ENCODE measurements around the gene TRIM32. TPM values are rescaled to one million over a fixed set of nuclear protein-coding genes. Genes with fewer than 3 reads are reported as not detected.
A peak's percentile ranks its signal among the peaks of the same experiment; 100 is the strongest.

TRIM32 gene
- total and polyA plus RNA-seq, 8 donors: 2.4 to 18.2 (median 8.1) TPM

- intact Hi-C loops (cut with DNase I): loop anchor here in 1 of 3 donors (10.0 kb wide), 1 partner anchor 499 kb away; no protein-coding TSS in a partner anchor
- Histone ChIP-seq H3K36me3 (no peaks in the 10 kb centered on the region), H3K9me3 (no peaks in the 10 kb centered on the region), H3K27me3 (no peaks in the 10 kb centered on the region), H3K27ac (no peak overlapping the region), H3K4me3 (no peak overlapping the region), H3K4me1 (no peaks in the 10 kb centered on the region)
- TF ChIP-seq, protein P1, sequence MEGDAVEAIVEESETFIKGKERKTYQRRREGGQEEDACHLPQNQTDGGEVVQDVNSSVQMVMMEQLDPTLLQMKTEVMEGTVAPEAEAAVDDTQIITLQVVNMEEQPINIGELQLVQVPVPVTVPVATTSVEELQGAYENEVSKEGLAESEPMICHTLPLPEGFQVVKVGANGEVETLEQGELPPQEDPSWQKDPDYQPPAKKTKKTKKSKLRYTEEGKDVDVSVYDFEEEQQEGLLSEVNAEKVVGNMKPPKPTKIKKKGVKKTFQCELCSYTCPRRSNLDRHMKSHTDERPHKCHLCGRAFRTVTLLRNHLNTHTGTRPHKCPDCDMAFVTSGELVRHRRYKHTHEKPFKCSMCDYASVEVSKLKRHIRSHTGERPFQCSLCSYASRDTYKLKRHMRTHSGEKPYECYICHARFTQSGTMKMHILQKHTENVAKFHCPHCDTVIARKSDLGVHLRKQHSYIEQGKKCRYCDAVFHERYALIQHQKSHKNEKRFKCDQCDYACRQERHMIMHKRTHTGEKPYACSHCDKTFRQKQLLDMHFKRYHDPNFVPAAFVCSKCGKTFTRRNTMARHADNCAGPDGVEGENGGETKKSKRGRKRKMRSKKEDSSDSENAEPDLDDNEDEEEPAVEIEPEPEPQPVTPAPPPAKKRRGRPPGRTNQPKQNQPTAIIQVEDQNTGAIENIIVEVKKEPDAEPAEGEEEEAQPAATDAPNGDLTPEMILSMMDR (IDR thresholded peaks at IDR 0.05): no peak
- WGBS, 2 donors: 84 to 97% methylated on average over 2 of the region's 2 CpGs
- DNase-seq: no peak
- ATAC-seq: peak in 2 of 4 donors; percentile 35 to 48
- FAIRE-seq: no peak
Observed at GRCh38 chr9:116644091-116644688, 42.9 kb upstream of the TRIM32 start.

DNA sequence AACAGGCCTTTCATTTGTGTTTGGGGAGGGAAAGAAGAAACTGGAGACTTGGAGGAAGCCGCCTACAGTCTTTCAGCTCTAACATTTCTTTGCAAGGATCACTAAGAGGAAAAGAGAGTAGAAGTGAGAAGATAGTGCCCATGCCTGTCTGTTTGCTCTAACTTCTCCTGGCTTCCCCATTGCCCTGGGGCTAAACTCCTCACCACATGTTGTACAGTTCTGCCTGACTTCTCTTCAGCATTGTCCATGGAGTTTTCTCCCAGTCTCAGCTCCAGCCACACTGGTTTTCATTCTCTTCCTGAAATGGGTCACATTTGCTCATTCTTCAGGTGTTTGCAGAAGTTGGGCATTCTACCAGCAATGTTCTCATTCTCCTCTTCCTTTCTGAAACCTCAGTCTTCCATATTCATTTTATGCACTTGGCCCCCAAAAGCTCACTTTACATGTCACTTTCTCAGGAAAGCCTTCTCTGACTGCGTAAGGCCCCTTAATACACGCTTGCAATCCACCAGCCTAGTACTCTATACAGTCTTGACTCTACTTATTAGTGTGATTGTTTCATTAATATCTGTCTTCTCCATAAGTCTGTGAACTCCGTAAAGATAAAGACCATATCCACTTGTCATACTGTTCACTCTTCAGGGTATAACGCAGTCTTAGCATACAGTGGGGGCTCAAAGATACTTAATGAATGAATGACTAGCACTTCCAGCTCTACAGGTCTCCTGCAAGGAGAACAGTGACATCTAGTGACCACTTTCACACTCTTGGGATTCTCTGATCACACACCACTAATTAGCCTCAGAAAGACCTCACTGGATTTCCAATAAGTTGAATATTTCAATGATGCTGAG lies 40.2 kb upstream of the TRIM32 start:
- Histone ChIP-seq H3K4me1 (no peaks in the 10 kb centered on the region), H3K27ac (no peak overlapping the region), H3K27me3 (no peaks in the 10 kb centered on the region), H3K4me3 (no peak overlapping the region), H3K36me3 (no peaks in the 10 kb centered on the region), H3K9me3 (no peaks in the 10 kb centered on the region)
- intact Hi-C loops (cut with DNase I): loop anchor here in 1 of 3 donors (10.0 kb wide), 1 partner anchor 502 kb away; no protein-coding TSS in a partner anchor
- TF ChIP-seq, protein P1 (IDR thresholded peaks at IDR 0.05): peak in 3 of 4 donors; percentile 35 to 43 (median 43)
- peak in 3 of 4 donors; percentile 72 to 87 (median 77) for ATAC-seq
- no peak for DNase-seq
- FAIRE-seq: no peak
- 68 to 75% methylated on average over 5 of the region's 5 CpGs for WGBS, 2 donors

DNA sequence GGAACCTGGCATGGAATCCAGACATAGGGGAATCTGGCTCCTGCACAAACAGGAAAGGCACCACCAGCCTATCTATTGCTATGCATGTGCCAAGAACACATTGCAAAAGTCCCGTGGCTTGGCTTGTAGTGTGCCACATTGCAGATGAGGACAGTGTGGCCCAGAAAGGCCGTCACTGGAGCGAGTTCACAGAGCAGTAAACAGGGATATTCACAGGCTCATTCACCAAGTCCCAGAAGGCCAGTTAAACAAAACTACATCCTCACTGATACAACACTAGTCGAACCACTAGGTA lies 39.6 kb upstream of the TRIM32 start:
- FAIRE-seq: no peak
- ATAC-seq: peak in 2 of 4 donors; percentile 15 to 35
- H3K4me3 ChIP-seq: no peak overlapping the region
- no peak overlapping the region for H3K27ac ChIP-seq
- no peaks in the 10 kb centered on the region for H3K9me3 ChIP-seq
- no peaks in the 10 kb centered on the region for H3K36me3 ChIP-seq
- no peaks in the 10 kb centered on the region for H3K4me1 ChIP-seq
- DNase-seq: no peak
- no peaks in the 10 kb centered on the region for H3K27me3 ChIP-seq
- TF ChIP-seq, protein P1 (IDR thresholded peaks at IDR 0.05): no peak
- intact Hi-C loops (cut with DNase I): loop anchor here in 1 of 3 donors (10.0 kb wide), 1 partner anchor 503 kb away; no protein-coding TSS in a partner anchor
- WGBS, 2 donors: 68 to 72% methylated on average over 4 of the region's 4 CpGs

DNA sequence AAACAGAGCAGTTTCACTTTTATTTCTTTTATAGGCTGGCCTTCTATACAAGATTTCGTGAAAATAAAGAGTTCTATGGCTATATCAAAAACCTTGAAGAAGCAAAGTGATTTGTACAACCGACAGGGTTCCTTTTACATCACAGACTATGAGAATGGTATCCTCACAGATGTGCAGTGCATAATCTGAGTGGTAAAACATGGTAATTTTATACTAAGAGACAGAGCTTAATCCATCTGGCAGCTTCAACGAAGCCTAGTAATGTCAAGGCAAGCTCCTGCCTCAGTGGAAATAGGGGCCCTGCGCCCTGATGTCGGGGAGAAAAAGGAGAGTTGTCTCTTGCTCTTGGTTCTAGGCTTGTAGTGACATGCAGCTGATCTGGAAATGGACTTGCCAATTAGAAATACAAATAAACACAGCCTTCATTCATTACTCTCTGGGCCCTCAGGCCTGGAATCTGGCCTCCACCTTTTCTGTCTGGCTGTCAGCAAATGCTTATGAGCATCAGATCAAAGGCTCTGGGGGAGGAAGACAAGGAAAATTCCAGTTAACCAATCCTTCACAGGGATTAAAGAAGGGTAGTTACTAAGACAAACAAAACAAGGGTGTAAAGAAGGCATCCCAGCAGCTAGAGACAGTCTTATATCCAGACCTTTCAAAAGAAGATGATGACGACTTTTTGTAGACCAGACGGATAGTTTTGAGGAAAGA lies 33.6 kb upstream of the TRIM32 start:
- FAIRE-seq: no peak
- peaks cover 0 to 5% (median 0%) of the 10 kb centered on the region in 3 donors for H3K4me1 ChIP-seq
- H3K9me3 ChIP-seq: no peaks in the 10 kb centered on the region
- ATAC-seq: no peak
- WGBS, 2 donors: 89 to 91% methylated on average over 7 of the region's 7 CpGs
- intact Hi-C loops (cut with DNase I): loop anchor here in 1 of 3 donors (10.0 kb wide), 1 partner anchor 1069 kb away; no protein-coding TSS in a partner anchor
- TF ChIP-seq, protein P1 (IDR thresholded peaks at IDR 0.05): no peak
- H3K27me3 ChIP-seq: no peaks in the 10 kb centered on the region
- no peak overlapping the region for H3K27ac ChIP-seq
- no peaks in the 10 kb centered on the region for H3K36me3 ChIP-seq
- DNase-seq: no peak
- no peak overlapping the region for H3K4me3 ChIP-seq
